KOPT-K1 (cell line): ENCODE measurements around the gene NR6A1.

Experiments used
- H3K27ac ChIP-seq: fragments of 200-600 bp; sonication (generic); 2 replicates; pipeline ENCODE4 v1.5.1; 2016; ENCODE audit warnings: antibody characterized with exemption, mild to moderate bottlenecking, low read depth, low read length; ENCODE audit not compliant: poor library complexity, severe bottlenecking
- H3K36me3 ChIP-seq: fragments of 200-600 bp; sonication (generic); 2 replicates; pipeline ENCODE4 v1.5.1; 2017; ENCODE audit warnings: antibody characterized with exemption, mild to moderate bottlenecking, low read length, moderate library complexity; ENCODE audit not compliant: insufficient read depth
- H3K9me3 ChIP-seq: fragments of 200-600 bp; sonication (generic); 2 replicates; pipeline ENCODE4 v1.5.1; 2017; ENCODE audit warnings: antibody characterized with exemption, low read length, mild to moderate bottlenecking; ENCODE audit not compliant: insufficient read depth, poor library complexity, severe bottlenecking

NR6A1 gene

GRCh38 chr9:124693403-124693802, 77.7 kb downstream of the NR6A1 start:
- H3K9me3 ChIP-seq: no peaks in the 10 kb centered on the region
- H3K27ac ChIP-seq: no peak overlapping the region
- no peaks in the 10 kb centered on the region for H3K36me3 ChIP-seq

GRCh38 chr9:124688238-124688904, 82.7 kb downstream of the NR6A1 start:
- H3K36me3 ChIP-seq: no peaks in the 10 kb centered on the region
- no peaks in the 10 kb centered on the region for H3K9me3 ChIP-seq
- H3K27ac ChIP-seq: no peak overlapping the region

GRCh38 chr9:124686918-124687317, 84.2 kb downstream of the NR6A1 start:
- H3K36me3 ChIP-seq: no peaks in the 10 kb centered on the region; the same call in 1 of the 2 replicates
- no peak overlapping the region for H3K27ac ChIP-seq
- H3K9me3 ChIP-seq: no peaks in the 10 kb centered on the region

- no peak overlapping the region for H3K27ac ChIP-seq
- H3K36me3 ChIP-seq: no peaks in the 10 kb centered on the region; the same call in 1 of the 2 replicates
Observed at GRCh38 chr9:124685217-124685616, 85.9 kb downstream of the NR6A1 start.

GRCh38 chr9:124684169-124684568, 86.9 kb downstream of the NR6A1 start:
- Histone ChIP-seq H3K9me3 (no peaks in the 10 kb centered on the region), H3K27ac (no peak overlapping the region), H3K36me3 (no peaks in the 10 kb centered on the region; the same call in 1 of the 2 replicates)

More at GRCh38 chr9:124685217-124685616, 85.9 kb downstream of the NR6A1 start:
- no peaks in the 10 kb centered on the region for H3K9me3 ChIP-seq

GRCh38 chr9:124683043-124683442, 88.1 kb downstream of the NR6A1 start:
- Histone ChIP-seq H3K36me3 (peaks cover 4% of the 10 kb centered on the region; the same call in 1 of the 2 replicates), H3K9me3 (no peaks in the 10 kb centered on the region), H3K27ac (no peak overlapping the region)

GRCh38 chr9:124680714-124681390, 90.3 kb downstream of the NR6A1 start:
- Histone ChIP-seq H3K27ac (no peak overlapping the region), H3K36me3 (peaks cover 5% of the 10 kb centered on the region; the same call in 1 of the 2 replicates), H3K9me3 (no peaks in the 10 kb centered on the region)

GRCh38 chr9:124680049-124680448, 91.1 kb downstream of the NR6A1 start:
- H3K27ac ChIP-seq: no peak overlapping the region
- no peaks in the 10 kb centered on the region for H3K9me3 ChIP-seq
- peaks cover 13% of the 10 kb centered on the region; the same call in 1 of the 2 replicates for H3K36me3 ChIP-seq

GRCh38 chr9:124676159-124676551, 95.0 kb downstream of the NR6A1 start:
- H3K36me3 ChIP-seq: peaks cover 18% of the 10 kb centered on the region; the same call in 1 of the 2 replicates
- no peak overlapping the region for H3K27ac ChIP-seq
- H3K9me3 ChIP-seq: peaks cover 8% of the 10 kb centered on the region

GRCh38 chr9:124675261-124676158, 95.6 kb downstream of the NR6A1 start:
- no peak overlapping the region for H3K27ac ChIP-seq
- peaks cover 18% of the 10 kb centered on the region; the same call in 1 of the 2 replicates for H3K36me3 ChIP-seq
- H3K9me3 ChIP-seq: peaks cover 8% of the 10 kb centered on the region

GRCh38 chr9:124674651-124675050, 96.5 kb downstream of the NR6A1 start:
- peaks cover 8% of the 10 kb centered on the region for H3K9me3 ChIP-seq
- H3K27ac ChIP-seq: no peak overlapping the region
- H3K36me3 ChIP-seq: peaks cover 18% of the 10 kb centered on the region; the same call in 1 of the 2 replicates

GRCh38 chr9:124673063-124673462, 98.0 kb downstream of the NR6A1 start:
- Histone ChIP-seq H3K36me3 (peaks cover 14% of the 10 kb centered on the region; the same call in 1 of the 2 replicates), H3K9me3 (peaks cover 8% of the 10 kb centered on the region), H3K27ac (no peak overlapping the region)

- H3K36me3 ChIP-seq: 0 out of 2 replicates have a peak, but pooled peaks cover 13% of the 10 kb centered on the region
- no peak overlapping the region for H3K27ac ChIP-seq
- peaks cover 8% of the 10 kb centered on the region for H3K9me3 ChIP-seq
Observed at GRCh38 chr9:124671861-124672260, 99.2 kb downstream of the NR6A1 start.

- H3K27ac ChIP-seq: no peak overlapping the region
- H3K36me3 ChIP-seq: peaks cover 8% of the 10 kb centered on the region; the same call in 1 of the 2 replicates
- no peaks in the 10 kb centered on the region for H3K9me3 ChIP-seq
Observed at GRCh38 chr9:124666642-124667041, 104.5 kb downstream of the NR6A1 start.
